Stimulated activated naive B cell treated with anti-CD40 and anti-IgM and Interleukin-4, amounts not matched to agents 10 μg/mL and 1 μg/mL and 100 μg/mL, for 72 hours (primary cell): ENCODE measurements around the gene GARS1.

Source experiments
- ATAC-seq, 2 donors: fragments of 150-1000 bp; cut with Tn5 transposase; replicated peaks; 2 replicates each; pipeline ENCODE4 v1.10.0; 2021; ENCODE audit warnings: moderate library complexity in 1 of 2
- DNase-seq: peaks from one replicate; pipeline ENCODE4 v3.0.0; 2021
- H3K27ac Mint-ChIP-seq: one replicate; pipeline ENCODE4 v1.8.0; 2022; ENCODE audit warnings: mild to moderate bottlenecking, mixed read lengths
- H3K27me3 Mint-ChIP-seq, 2 donors: one replicate each; pipeline ENCODE4 v1.8.0; 2022; ENCODE audit warnings: mixed read lengths in 2 of 2
- H3K36me3 Mint-ChIP-seq, 2 donors: one replicate each; pipeline ENCODE4 v1.8.0; 2022; ENCODE audit warnings: mixed read lengths in 2 of 2, mild to moderate bottlenecking in 1 of 2
- H3K4me1 Mint-ChIP-seq, 2 donors: one replicate each; pipeline ENCODE4 v1.8.0; 2022; ENCODE audit warnings: mixed read lengths in 2 of 2, mild to moderate bottlenecking in 1 of 2
- H3K4me3 Mint-ChIP-seq, 2 donors: one replicate each; pipeline ENCODE4 v1.8.0; 2022; ENCODE audit warnings: mild to moderate bottlenecking in 2 of 2, mixed read lengths in 2 of 2, moderate library complexity in 1 of 2
- H3K9me3 Mint-ChIP-seq, 2 donors: one replicate each; pipeline ENCODE4 v1.8.0; 2022; ENCODE audit warnings: mixed read lengths in 2 of 2, mild to moderate bottlenecking in 1 of 2

Gene GARS1

DNA sequence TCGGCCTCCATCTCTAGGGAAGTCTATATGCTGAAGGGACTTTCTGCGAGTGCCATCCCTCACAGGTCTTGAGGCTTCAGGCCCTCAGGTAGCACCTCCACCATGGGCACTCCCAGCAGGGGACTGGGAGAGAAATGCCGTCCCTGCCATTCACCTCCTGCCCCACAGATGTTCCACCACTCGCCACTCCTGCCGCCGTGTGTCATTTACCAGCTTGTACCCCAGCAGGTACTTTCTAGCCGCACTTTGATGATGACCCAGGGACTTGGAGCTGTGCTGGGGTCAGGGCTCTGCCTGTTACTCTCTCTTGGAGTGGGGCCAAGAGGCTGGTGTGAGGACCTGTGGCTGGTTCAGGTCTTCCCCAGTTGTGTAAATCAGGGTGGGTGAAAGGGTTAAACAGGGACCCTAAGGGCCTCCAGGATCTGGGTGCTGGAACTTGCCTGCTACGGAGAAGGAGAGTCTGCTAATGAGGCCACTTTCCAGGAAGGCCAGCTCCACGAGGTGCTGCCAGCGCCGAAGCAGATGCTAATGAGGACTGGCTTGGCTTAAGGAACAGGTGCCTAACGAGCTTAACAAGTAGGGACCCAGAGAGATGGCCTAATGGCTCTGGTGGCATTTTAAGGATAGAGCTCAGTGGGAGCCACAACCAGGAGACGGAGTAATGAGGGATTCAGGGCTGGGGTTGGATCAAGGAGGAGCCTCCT lies 55.2 kb downstream of the GARS1 start:
- H3K36me3 Mint-ChIP-seq, result peaks cover 11 to 28% of the 10 kb centered on the region in 2 donors

GRCh38 chr7:30650421-30650808 lies 55.7 kb downstream of the GARS1 start:
- H3K4me3 Mint-ChIP-seq, result no peak overlapping the region
- DNase-seq (no peak), ATAC-seq (no peak)
- H3K27ac Mint-ChIP-seq, result no peak overlapping the region
- H3K9me3 Mint-ChIP-seq, result no peaks in the 10 kb centered on the region
- H3K27me3 Mint-ChIP-seq, result no peaks in the 10 kb centered on the region
- no peaks in the 10 kb centered on the region for H3K4me1 Mint-ChIP-seq
- peaks cover 7 to 24% of the 10 kb centered on the region in 2 donors for H3K36me3 Mint-ChIP-seq

More for the DNA sequence above, 55.2 kb downstream of the GARS1 start:
- ATAC-seq, result no peak
- no peak for DNase-seq
- no peak overlapping the region for H3K4me3 Mint-ChIP-seq
- H3K27ac Mint-ChIP-seq, result no peak overlapping the region
- no peaks in the 10 kb centered on the region for H3K27me3 Mint-ChIP-seq
- H3K4me1 Mint-ChIP-seq, result no peaks in the 10 kb centered on the region
- H3K9me3 Mint-ChIP-seq, result no peaks in the 10 kb centered on the region

- Mint-ChIP-seq H3K9me3 (no peaks in the 10 kb centered on the region), H3K27ac (no peak overlapping the region), H3K4me3 (no peak overlapping the region), H3K36me3 (peaks cover 2 to 15% of the 10 kb centered on the region in 2 donors), H3K4me1 (no peaks in the 10 kb centered on the region), H3K27me3 (no peaks in the 10 kb centered on the region)
- no peak for DNase-seq
- no peak for ATAC-seq
Observed at GRCh38 chr7:30652132-30652531, 57.5 kb downstream of the GARS1 start.

DNA sequence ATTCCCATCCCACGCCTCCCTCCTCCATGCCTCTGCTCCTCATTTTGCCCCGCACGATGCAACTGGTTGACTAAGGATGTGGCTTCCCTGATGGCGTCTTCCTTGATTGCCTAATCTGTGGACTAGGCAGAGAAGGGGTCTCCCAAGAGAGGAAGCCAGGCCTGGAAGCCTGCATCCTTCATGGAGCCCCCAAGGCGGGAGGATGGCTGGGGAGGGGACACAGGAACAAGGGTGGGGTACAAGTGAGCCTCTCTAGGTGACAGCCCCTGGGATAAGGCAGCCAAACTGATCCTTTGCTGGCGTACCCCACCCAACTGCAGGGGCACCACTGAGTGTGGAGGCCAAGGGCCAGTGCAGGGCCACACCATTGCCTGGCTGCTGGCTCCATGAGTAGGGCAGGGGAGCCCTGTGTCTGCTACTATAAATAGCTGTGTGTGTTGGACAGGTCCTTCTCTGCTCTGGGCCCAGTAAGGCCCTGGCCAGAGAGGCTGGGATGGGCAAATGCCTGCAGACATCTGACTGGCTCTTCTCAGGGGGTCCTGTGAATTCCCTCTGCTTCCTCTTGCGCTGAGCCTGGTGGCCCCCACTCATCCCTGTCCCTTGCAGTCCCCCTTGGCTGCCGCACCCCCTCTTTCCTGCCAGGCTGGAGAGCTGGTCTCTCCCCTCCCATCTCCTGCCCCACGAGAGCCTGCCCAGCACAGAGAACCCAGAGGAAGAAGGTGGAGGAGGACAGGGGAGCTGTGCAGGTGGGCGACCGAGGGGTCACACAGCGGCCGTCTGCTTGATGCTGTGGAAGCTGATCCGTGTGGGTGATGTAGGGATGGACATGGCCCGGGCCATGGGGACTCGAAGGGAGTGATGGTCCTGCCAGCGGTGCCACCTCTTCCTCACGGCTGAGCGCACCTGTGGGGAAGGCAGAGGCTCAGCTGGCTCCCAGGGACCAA lies 58.3 kb downstream of the GARS1 start:
- no peak for DNase-seq
- Mint-ChIP-seq H3K36me3 (peaks cover 0 to 15% of the 10 kb centered on the region in 2 donors), H3K27me3 (no peaks in the 10 kb centered on the region), H3K4me1 (no peaks in the 10 kb centered on the region), H3K9me3 (no peaks in the 10 kb centered on the region), H3K4me3 (no peak overlapping the region), H3K27ac (no peak overlapping the region)
- ATAC-seq, result no peak

- H3K4me3 Mint-ChIP-seq, result no peak overlapping the region
- no peaks in the 10 kb centered on the region for H3K9me3 Mint-ChIP-seq
- peaks cover 0 to 15% of the 10 kb centered on the region in 2 donors for H3K36me3 Mint-ChIP-seq
- H3K27me3 Mint-ChIP-seq, result no peaks in the 10 kb centered on the region
- ATAC-seq, result no peak
- H3K27ac Mint-ChIP-seq, result no peak overlapping the region
- no peak for DNase-seq
- no peaks in the 10 kb centered on the region for H3K4me1 Mint-ChIP-seq
Observed at GRCh38 chr7:30654296-30655090, 59.8 kb downstream of the GARS1 start.

DNA sequence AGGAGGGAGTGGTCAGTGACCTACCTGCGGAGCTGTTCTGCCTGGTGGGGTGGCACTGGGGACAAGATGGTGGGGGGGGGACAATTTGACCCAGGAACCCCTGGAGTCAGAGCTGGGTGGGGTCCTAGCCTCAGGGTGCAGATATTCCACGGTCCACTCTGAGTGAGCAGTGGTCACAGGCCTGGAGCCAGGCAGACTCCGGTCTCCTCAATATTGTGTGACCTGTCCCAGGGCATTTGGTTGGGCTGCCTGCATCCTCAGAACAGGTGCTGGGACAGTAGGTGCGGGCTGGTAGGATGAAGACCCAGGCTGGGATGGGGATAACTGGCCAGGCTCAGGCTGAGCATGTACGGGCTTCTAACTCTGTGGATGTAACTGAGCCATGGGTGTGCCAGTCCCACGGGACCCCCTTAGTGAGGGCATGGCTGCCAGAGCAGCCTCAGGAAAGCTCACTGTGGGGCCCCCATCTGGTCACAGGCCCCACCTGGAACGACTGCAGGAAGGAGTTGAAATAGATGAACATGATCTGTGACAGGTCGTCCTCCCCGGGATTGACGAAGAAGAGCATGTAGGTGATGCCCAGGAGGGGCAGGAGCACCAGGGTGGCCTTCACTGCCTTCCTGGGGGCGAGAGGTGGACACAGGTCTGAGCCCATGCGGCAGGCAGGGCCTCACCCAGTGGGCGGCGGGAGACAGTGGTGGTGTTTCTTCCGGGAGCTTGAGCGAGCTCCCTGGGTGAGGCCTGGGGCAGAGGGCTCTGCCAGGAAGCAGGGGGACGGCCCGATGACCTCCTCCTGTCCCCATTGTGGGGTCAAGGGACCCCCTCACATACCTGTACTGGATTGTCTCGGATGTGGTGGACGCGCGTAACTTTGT lies 60.7 kb downstream of the GARS1 start:
- Mint-ChIP-seq H3K4me3 (no peak overlapping the region), H3K27ac (peak overlapping the region; percentile 56), H3K27me3 (no peaks in the 10 kb centered on the region), H3K4me1 (no peaks in the 10 kb centered on the region), H3K36me3 (peaks cover 0 to 15% of the 10 kb centered on the region in 2 donors), H3K9me3 (no peaks in the 10 kb centered on the region)
- no peak for ATAC-seq
- no peak for DNase-seq

- DNase-seq (no peak), ATAC-seq (no peak)
- H3K9me3 Mint-ChIP-seq, result no peaks in the 10 kb centered on the region
- no peaks in the 10 kb centered on the region for H3K27me3 Mint-ChIP-seq
- H3K4me1 Mint-ChIP-seq, result no peaks in the 10 kb centered on the region
- H3K4me3 Mint-ChIP-seq, result no peak overlapping the region
- H3K27ac Mint-ChIP-seq, result no peak overlapping the region
- H3K36me3 Mint-ChIP-seq, result peaks cover 0 to 15% of the 10 kb centered on the region in 2 donors
Observed at GRCh38 chr7:30656006-30656957, 61.6 kb downstream of the GARS1 start.

DNA sequence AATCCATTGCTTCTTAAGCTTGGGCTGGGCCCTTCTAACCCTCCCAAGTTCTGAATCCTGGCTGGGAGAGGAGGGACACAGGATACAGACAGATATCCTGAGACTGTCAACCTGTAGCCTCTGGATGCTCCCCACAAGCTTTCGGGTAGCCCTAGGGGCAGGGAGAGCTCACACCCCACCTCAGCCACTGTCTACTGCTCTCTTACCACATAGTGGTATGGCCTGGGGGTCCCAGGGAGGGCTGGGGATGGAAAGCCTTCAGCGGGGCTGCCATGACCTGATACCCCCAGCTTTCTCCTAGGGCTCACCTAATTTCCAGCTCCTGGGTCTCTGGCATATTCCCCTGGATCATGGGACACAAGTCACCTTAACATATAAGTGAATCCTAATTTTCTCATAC lies 62.5 kb downstream of the GARS1 start:
- H3K9me3 Mint-ChIP-seq, result no peaks in the 10 kb centered on the region
- H3K27me3 Mint-ChIP-seq, result peaks cover 0 to 3% of the 10 kb centered on the region in 2 donors
- no peak overlapping the region for H3K4me3 Mint-ChIP-seq
- no peak overlapping the region for H3K27ac Mint-ChIP-seq
- peaks cover 0 to 15% of the 10 kb centered on the region in 2 donors for H3K36me3 Mint-ChIP-seq
- DNase-seq, result no peak
- no peak for ATAC-seq
- no peaks in the 10 kb centered on the region for H3K4me1 Mint-ChIP-seq

- H3K27me3 Mint-ChIP-seq, result peaks cover 0 to 4% of the 10 kb centered on the region in 2 donors
- no peak overlapping the region for H3K4me3 Mint-ChIP-seq
- H3K36me3 Mint-ChIP-seq, result peaks cover 0 to 15% of the 10 kb centered on the region in 2 donors
- no peak for ATAC-seq
- no peaks in the 10 kb centered on the region for H3K9me3 Mint-ChIP-seq
- no peaks in the 10 kb centered on the region for H3K4me1 Mint-ChIP-seq
- no peak overlapping the region for H3K27ac Mint-ChIP-seq
- DNase-seq, result no peak
Observed at GRCh38 chr7:30658479-30659074, 63.9 kb downstream of the GARS1 start.

DNA sequence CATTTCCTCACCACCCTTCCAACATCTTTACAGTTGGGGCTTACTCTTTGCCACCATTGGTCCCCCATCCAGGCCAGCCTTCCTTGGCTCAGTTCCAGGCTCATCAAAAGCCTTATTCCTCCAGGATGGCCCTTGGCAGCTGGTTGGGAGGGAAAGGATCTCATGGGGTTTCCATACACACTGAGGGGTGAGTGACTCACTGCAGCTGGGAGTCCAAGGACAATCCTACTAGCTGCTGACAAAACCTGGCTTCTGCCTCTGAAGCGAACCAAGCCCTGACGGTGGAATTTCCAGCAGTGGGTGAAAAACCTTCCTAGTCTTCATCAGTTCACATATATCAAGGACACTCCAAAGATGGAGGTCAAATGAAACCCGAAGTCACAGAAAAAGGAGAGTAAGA lies 64.6 kb downstream of the GARS1 start:
- H3K36me3 Mint-ChIP-seq, result peaks cover 0 to 14% of the 10 kb centered on the region in 2 donors
- H3K4me1 Mint-ChIP-seq, result no peaks in the 10 kb centered on the region
- no peak for ATAC-seq
- no peaks in the 10 kb centered on the region for H3K9me3 Mint-ChIP-seq
- no peak overlapping the region for H3K27ac Mint-ChIP-seq
- no peak overlapping the region for H3K4me3 Mint-ChIP-seq
- no peak for DNase-seq
- peaks cover 0 to 4% of the 10 kb centered on the region in 2 donors for H3K27me3 Mint-ChIP-seq

- DNase-seq (no peak), ATAC-seq (no peak)
- H3K9me3 Mint-ChIP-seq, result no peaks in the 10 kb centered on the region
- no peak overlapping the region for H3K4me3 Mint-ChIP-seq
- peaks cover 0 to 5% of the 10 kb centered on the region in 2 donors for H3K36me3 Mint-ChIP-seq
- no peak overlapping the region for H3K27ac Mint-ChIP-seq
- no peaks in the 10 kb centered on the region for H3K4me1 Mint-ChIP-seq
- peaks cover 0 to 15% of the 10 kb centered on the region in 2 donors for H3K27me3 Mint-ChIP-seq
Observed at GRCh38 chr7:30660331-30661255, 65.9 kb downstream of the GARS1 start.

DNA sequence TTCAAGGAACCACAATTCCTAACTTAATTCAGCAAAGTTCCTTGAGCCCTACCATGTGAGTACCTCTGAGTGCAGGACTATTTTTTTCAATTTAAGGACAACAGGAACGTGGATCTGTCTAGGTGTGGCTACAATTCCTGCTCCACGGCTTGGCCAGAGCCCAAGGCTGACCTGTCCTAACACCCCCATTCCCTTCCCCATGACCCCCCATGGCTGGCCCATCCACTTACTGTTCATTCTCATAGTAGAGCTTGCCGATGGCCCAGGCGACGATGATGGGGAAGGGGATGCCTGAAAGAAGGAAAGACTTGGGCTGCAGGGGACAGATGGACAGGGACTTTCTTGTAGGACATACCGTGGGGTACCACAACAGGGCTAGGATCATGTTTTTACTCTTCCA lies 67.2 kb downstream of the GARS1 start:
- Mint-ChIP-seq H3K27me3 (peaks cover 0 to 15% of the 10 kb centered on the region in 2 donors), H3K27ac (no peak overlapping the region), H3K4me1 (no peaks in the 10 kb centered on the region), H3K36me3 (peaks cover 0 to 5% of the 10 kb centered on the region in 2 donors), H3K4me3 (no peak overlapping the region), H3K9me3 (no peaks in the 10 kb centered on the region)
- no peak for ATAC-seq
- no peak for DNase-seq
